SK-N-SH (cell line): ENCODE measurements around the gene STAT1. TPM values are rescaled to one million over a fixed set of nuclear protein-coding genes. Genes with fewer than 3 reads are reported as not detected.

ENCODE experiments used
- CTCF ChIA-PET: fragments of 300-600, 350-600 bp; formaldehyde crosslinking; extraction: SDS; loops from one replicate; lab custom pipeline; 2021; lab: Yijun Ruan, JAX
- POLR2A ChIA-PET: fragments of 350-600 bp; sonication (Branson Sonifier 250); formaldehyde crosslinking; extraction: SDS; loops from one replicate; lab custom pipeline; 2020; ENCODE audit warnings: antibody characterized with exemption, inconsistent platforms; lab: Yijun Ruan, JAX
- DNase-seq: peaks from one replicate; pipeline ENCODE4 v3.0.0; 2012
- H2AFZ ChIP-seq: fragments of 200-600 bp; sonication (generic); 2 replicates; pipeline ENCODE4 v1.8.1; 2016; ENCODE audit warnings: antibody characterized with exemption, mild to moderate bottlenecking, low read depth
- H3F3A ChIP-seq: fragments of 200-600 bp; sonication (generic); replicated peaks from 2 replicates; pipeline ENCODE3; 2016; ENCODE audit warnings: antibody characterized with exemption, mild to moderate bottlenecking; ENCODE audit not compliant: insufficient read depth
- H3K27ac ChIP-seq, 2 experiments: fragments of 200-500 bp in 1 of 2; fragments of 200-600 bp in 1 of 2; sonication (Bioruptor generic) in 1 of 2; sonication (generic), shearing (Covaris generic) in 1 of 2; 2 replicates each; pipeline versions ENCODE4 v1.5.1 to v1.6.1; 2014 to 2016; ENCODE audit warnings: low read depth in 2 of 2, inconsistent platforms in 1 of 2, low read length in 1 of 2, mild to moderate bottlenecking in 1 of 2, mixed read lengths in 1 of 2
- H3K27me3 ChIP-seq: fragments of 200-600 bp; sonication (generic), shearing (Covaris generic); 2 replicates; pipeline ENCODE4 v1.6.1; 2016; ENCODE audit warnings: mixed run types; ENCODE audit not compliant: insufficient read depth
- H3K36me3 ChIP-seq, 2 experiments: fragments of 200-500 bp in 1 of 2; fragments of 200-600 bp in 1 of 2; sonication (Bioruptor generic) in 1 of 2; sonication (generic) in 1 of 2; replicated peaks in 1 of 2; 2 replicates each; pipeline versions ENCODE3 to v1.5.1; 2014 to 2016; ENCODE audit warnings: low read length in 1 of 2, mild to moderate bottlenecking in 1 of 2; ENCODE audit not compliant: insufficient read depth in 2 of 2, control insufficient read depth in 1 of 2
- H3K4me1 ChIP-seq, 2 experiments: fragments of 200-500 bp in 1 of 2; fragments of 200-600 bp in 1 of 2; sonication (Bioruptor generic) in 1 of 2; sonication (generic), shearing (Covaris generic) in 1 of 2; 2 replicates each; pipeline versions ENCODE4 v1.5.1 to v1.6.1; 2014 to 2016; ENCODE audit warnings: low read depth in 1 of 2, low read length in 1 of 2, mixed run types in 1 of 2; ENCODE audit not compliant: insufficient read depth in 2 of 2, control insufficient read depth in 1 of 2
- H3K4me2 ChIP-seq: fragments of 200-600 bp; sonication (generic), shearing (Covaris generic); 2 replicates; pipeline ENCODE4 v1.6.1; 2017; ENCODE audit warnings: mixed run types
- H3K4me3 ChIP-seq, 2 experiments: fragments of 200-500 bp in 1 of 2; fragments of 200-600 bp in 1 of 2; sonication (Bioruptor generic) in 1 of 2; sonication (generic), shearing (Covaris generic) in 1 of 2; 2 replicates each; pipeline versions ENCODE4 v1.5.1 to v1.8.1; 2014 to 2016; ENCODE audit warnings: low read depth in 2 of 2, inconsistent platforms in 1 of 2, low read length in 1 of 2, mild to moderate bottlenecking in 1 of 2, mixed read lengths in 1 of 2, moderate library complexity in 1 of 2
- H3K79me2 ChIP-seq: fragments of 200-600 bp; sonication (generic); 2 replicates; pipeline ENCODE4 v1.8.1; 2017; ENCODE audit warnings: mild to moderate bottlenecking; ENCODE audit not compliant: insufficient read depth
- H3K9ac ChIP-seq: fragments of 200-600 bp; sonication (generic); 2 replicates; pipeline ENCODE4 v1.6.1; 2017; ENCODE audit warnings: mixed run types
- H3K9me2 ChIP-seq: fragments of 200-600 bp; sonication (generic); 2 replicates; pipeline ENCODE4 v1.6.1; 2017; ENCODE audit warnings: mixed run types
- H3K9me3 ChIP-seq: fragments of 200-600 bp; sonication (generic); 2 replicates; pipeline ENCODE4 v1.6.1; 2017; ENCODE audit warnings: mixed run types, mild to moderate bottlenecking, moderate library complexity
- H4K20me1 ChIP-seq: fragments of 200-600 bp; sonication (generic); 2 replicates; pipeline ENCODE4 v1.6.1; 2017; ENCODE audit warnings: mild to moderate bottlenecking, mixed run types; ENCODE audit not compliant: insufficient read depth
- ELF1 ChIP-seq: IDR thresholded peaks from 2 replicates; pipeline ENCODE4 v1.4.0; 2012
- EZH2phosphoT487 ChIP-seq: fragments of 200-600 bp; sonication (generic); IDR thresholded peaks from 2 replicates; pipeline ENCODE4 v1.6.1; 2017; ENCODE audit warnings: low read depth, mixed run types, mild to moderate bottlenecking, antibody characterized with exemption, moderate library complexity, borderline replicate concordance
- GATA2 ChIP-seq: sonication (generic); formaldehyde crosslinking; IDR thresholded peaks from 2 replicates; pipeline ENCODE4 v1.5.0; 2020; ENCODE audit warnings: mild to moderate bottlenecking, missing genetic modification reagents
- MEF2A ChIP-seq: IDR thresholded peaks from 2 replicates; pipeline ENCODE4 v1.4.0; 2012; ENCODE audit warnings: low read depth, borderline replicate concordance
- NFIC ChIP-seq: IDR thresholded peaks from 2 replicates; pipeline ENCODE4 v1.4.0; 2012; ENCODE audit warnings: borderline replicate concordance
- NRF1 ChIP-seq: IDR thresholded peaks from 2 replicates; pipeline ENCODE4 v1.6.1; 2012; ENCODE audit warnings: low read depth, mild to moderate bottlenecking, low read length
- RAD21 ChIP-seq: IDR thresholded peaks from 2 replicates; pipeline ENCODE4 v1.6.1; 2012; ENCODE audit warnings: mild to moderate bottlenecking, low read length
- SIN3A ChIP-seq: IDR thresholded peaks from 2 replicates; pipeline ENCODE4 v1.6.1; 2012; ENCODE audit warnings: low read depth, mild to moderate bottlenecking, low read length, moderate library complexity, borderline replicate concordance
- SMC3 ChIP-seq: IDR thresholded peaks from 2 replicates; pipeline ENCODE4 v1.6.1; 2012; ENCODE audit warnings: low read depth, low read length, improper control_type of control experiment
- TAF1 ChIP-seq: IDR thresholded peaks from 2 replicates; pipeline ENCODE4 v1.6.1; 2012; ENCODE audit warnings: low read depth, mild to moderate bottlenecking, low read length, moderate library complexity, borderline replicate concordance
- TCF12 ChIP-seq: IDR thresholded peaks from 2 replicates; pipeline ENCODE4 v1.4.0; 2012
- WGBS: methylation state at CpG from one replicate; pipeline ENCODE4 v1.1.6; 2017; ENCODE audit warnings: low lambda C conversion rate; 5-methylcytosine and 5-hydroxymethylcytosine counted together
- polyA plus RNA-seq, 3 experiments: library from polyadenylated mRNA; depleted of rRNA; stranded (reverse); fragments of >200 nt; gene quantifications; 2 replicates each; pipeline ENCODE4 v1.2.3, GENCODE V29; 2012
- TF ChIP-seq, protein P1 (sequence below): fragments of 150-350 bp; IDR thresholded peaks from 2 replicates; pipeline ENCODE4 v1.6.1; 2017; ENCODE audit warnings: antibody characterized with exemption, low read length, low read depth, borderline replicate concordance
- TF ChIP-seq, protein P2 (sequence below): IDR thresholded peaks from 2 replicates; pipeline ENCODE4 v1.4.0; 2012; ENCODE audit warnings: low read depth, borderline replicate concordance
- TF ChIP-seq, protein P3 (sequence below): IDR thresholded peaks from 2 replicates; pipeline ENCODE4 v1.4.0; 2012; ENCODE audit warnings: low read depth, borderline replicate concordance
- TF ChIP-seq, protein P4 (sequence below): IDR thresholded peaks from 2 replicates; pipeline ENCODE4 v1.4.0; 2012; ENCODE audit warnings: low read depth
- TF ChIP-seq, protein P5 (sequence below): IDR thresholded peaks from 2 replicates; pipeline ENCODE4; 2012

Gene STAT1
- polyA plus RNA-seq, 1 of the 3 experiments (the other 2 are of a cell fraction) = 22.1 TPM

DNA sequence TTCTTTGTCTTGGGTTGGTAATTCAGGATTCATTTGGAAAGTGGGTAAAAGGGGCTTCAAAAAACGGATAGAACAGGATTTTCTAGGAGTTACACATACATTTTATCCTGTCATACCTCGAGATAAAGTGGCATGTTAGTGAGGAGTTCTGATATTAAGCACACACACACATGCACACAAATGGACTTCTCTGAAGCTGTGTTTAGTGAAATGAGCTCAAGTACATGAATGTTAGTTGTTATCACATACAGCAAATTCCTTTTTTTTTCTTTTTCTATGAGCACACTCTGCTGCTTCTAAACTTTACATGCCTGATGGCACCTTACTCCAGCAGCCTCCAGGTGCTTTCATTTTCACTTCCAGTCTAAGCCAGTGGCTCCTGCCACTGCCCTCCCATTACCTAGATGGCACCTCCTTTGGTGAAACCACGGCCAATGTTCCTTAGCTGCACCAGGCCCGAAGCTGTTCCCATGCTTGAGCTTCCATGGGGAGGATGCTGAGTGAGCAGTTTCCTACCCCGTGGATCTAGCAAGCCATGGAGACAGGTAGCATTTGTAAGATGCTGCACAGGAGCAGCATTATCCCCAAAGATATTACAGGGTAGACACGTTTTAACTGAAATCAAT, 49.7 kb downstream of the STAT1 start:
- H2AFZ ChIP-seq = no peak overlapping the region
- H3K27me3 ChIP-seq = no peaks in the 10 kb centered on the region
- ChIA-PET POLR2A (no interaction called here), CTCF (no interaction called here)
- H3K9me2 ChIP-seq = no peaks in the 10 kb centered on the region
- DNase-seq = no peak
- no peaks in the 10 kb centered on the region for H3K79me2 ChIP-seq
- H3K4me1 ChIP-seq = no peaks in the 10 kb centered on the region
- H4K20me1 ChIP-seq = no peaks in the 10 kb centered on the region
- 74% methylated on average over 6 of the region's 6 CpGs for WGBS
- no peak overlapping the region for H3K4me2 ChIP-seq
- H3K9ac ChIP-seq = no peak overlapping the region
- TF ChIP-seq EZH2phosphoT487 = no peak
- no peak for TF ChIP-seq ELF1
- TF ChIP-seq, protein P1, sequence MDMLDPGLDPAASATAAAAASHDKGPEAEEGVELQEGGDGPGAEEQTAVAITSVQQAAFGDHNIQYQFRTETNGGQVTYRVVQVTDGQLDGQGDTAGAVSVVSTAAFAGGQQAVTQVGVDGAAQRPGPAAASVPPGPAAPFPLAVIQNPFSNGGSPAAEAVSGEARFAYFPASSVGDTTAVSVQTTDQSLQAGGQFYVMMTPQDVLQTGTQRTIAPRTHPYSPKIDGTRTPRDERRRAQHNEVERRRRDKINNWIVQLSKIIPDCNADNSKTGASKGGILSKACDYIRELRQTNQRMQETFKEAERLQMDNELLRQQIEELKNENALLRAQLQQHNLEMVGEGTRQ = no peak
- TF ChIP-seq TAF1 = no peak
- TF ChIP-seq, protein P2, sequence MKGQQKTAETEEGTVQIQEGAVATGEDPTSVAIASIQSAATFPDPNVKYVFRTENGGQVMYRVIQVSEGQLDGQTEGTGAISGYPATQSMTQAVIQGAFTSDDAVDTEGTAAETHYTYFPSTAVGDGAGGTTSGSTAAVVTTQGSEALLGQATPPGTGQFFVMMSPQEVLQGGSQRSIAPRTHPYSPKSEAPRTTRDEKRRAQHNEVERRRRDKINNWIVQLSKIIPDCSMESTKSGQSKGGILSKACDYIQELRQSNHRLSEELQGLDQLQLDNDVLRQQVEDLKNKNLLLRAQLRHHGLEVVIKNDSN = no peak
- TF ChIP-seq SMC3 = no peak
- TF ChIP-seq, protein P3, sequence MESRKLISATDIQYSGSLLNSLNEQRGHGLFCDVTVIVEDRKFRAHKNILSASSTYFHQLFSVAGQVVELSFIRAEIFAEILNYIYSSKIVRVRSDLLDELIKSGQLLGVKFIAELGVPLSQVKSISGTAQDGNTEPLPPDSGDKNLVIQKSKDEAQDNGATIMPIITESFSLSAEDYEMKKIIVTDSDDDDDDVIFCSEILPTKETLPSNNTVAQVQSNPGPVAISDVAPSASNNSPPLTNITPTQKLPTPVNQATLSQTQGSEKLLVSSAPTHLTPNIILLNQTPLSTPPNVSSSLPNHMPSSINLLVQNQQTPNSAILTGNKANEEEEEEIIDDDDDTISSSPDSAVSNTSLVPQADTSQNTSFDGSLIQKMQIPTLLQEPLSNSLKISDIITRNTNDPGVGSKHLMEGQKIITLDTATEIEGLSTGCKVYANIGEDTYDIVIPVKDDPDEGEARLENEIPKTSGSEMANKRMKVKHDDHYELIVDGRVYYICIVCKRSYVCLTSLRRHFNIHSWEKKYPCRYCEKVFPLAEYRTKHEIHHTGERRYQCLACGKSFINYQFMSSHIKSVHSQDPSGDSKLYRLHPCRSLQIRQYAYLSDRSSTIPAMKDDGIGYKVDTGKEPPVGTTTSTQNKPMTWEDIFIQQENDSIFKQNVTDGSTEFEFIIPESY = no peak
- no peak for TF ChIP-seq NFIC
- no peak for TF ChIP-seq GATA2 (CRISPR knock-in tag)
- no peak for TF ChIP-seq SIN3A
- TF ChIP-seq, all 33 proteins: peak for 0
- H3F3A ChIP-seq = peaks cover 13% of the 10 kb centered on the region
- H3K36me3 ChIP-seq = peaks cover 63 to 75% of the 10 kb centered on the region in 2 experiments
- H3K27ac ChIP-seq = no peak overlapping the region; a peak in 1 of 4 replicates
- H3K9me3 ChIP-seq = no peaks in the 10 kb centered on the region
- no peak overlapping the region for H3K4me3 ChIP-seq

DNA sequence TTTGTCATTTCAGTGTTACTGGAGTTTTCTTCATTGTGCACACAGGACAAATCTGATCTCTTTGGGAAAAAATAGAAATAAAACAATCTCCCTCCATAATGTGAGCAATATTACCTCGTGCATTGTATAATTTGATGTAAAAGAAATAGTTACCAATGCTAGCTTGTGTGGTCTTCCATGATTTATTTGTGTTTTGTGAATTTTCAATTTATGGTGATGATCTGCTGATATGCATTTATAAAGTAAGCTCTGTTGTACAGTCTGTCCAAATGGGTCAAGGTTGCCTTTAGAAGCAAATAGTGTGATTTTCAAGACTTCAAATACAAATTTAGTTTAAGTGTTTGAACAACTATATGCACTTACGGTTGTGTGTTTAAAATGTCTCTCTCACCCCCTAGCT, 50.9 kb downstream of the STAT1 start:
- no peak overlapping the region for H3K9ac ChIP-seq
- H3K79me2 ChIP-seq = no peaks in the 10 kb centered on the region
- no peak overlapping the region for H3K4me2 ChIP-seq
- no peak overlapping the region for H3K4me3 ChIP-seq
- no peaks in the 10 kb centered on the region for H3K9me3 ChIP-seq
- H3K4me1 ChIP-seq = no peaks in the 10 kb centered on the region
- no peak for DNase-seq
- H3K9me2 ChIP-seq = no peaks in the 10 kb centered on the region
- POLR2A ChIA-PET = no interaction called here
- H4K20me1 ChIP-seq = no peaks in the 10 kb centered on the region
- CTCF ChIA-PET = no interaction called here
- 94% methylated on average over 2 of the region's 2 CpGs for WGBS
- H3K36me3 ChIP-seq = peaks cover 53 to 63% of the 10 kb centered on the region in 2 experiments
- H3K27me3 ChIP-seq = no peaks in the 10 kb centered on the region
- no peak overlapping the region for H3K27ac ChIP-seq
- H2AFZ ChIP-seq = no peak overlapping the region
- H3F3A ChIP-seq = peaks cover 13% of the 10 kb centered on the region
- TF ChIP-seq RAD21 (no peak), GATA2 (CRISPR knock-in tag) (no peak), MEF2A (no peak), ELF1 (no peak), TCF12 (no peak), NRF1 (no peak)
- TF ChIP-seq, protein P3 = no peak
- TF ChIP-seq, protein P4, sequence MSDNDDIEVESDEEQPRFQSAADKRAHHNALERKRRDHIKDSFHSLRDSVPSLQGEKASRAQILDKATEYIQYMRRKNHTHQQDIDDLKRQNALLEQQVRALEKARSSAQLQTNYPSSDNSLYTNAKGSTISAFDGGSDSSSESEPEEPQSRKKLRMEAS = no peak
- TF ChIP-seq, protein P5, sequence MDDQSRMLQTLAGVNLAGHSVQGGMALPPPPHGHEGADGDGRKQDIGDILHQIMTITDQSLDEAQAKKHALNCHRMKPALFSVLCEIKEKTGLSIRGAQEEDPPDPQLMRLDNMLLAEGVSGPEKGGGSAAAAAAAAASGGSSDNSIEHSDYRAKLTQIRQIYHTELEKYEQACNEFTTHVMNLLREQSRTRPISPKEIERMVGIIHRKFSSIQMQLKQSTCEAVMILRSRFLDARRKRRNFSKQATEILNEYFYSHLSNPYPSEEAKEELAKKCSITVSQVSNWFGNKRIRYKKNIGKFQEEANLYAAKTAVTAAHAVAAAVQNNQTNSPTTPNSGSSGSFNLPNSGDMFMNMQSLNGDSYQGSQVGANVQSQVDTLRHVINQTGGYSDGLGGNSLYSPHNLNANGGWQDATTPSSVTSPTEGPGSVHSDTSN = no peak
- TF ChIP-seq, protein P2 = no peak
- TF ChIP-seq, protein P1 = no peak
